GM10266 (cell line): ENCODE data around the gene SAMD9L.

ENCODE experiments used
- DNase-seq: peaks from one replicate; pipeline ENCODE4 v3.0.0; 2012; ENCODE audit errors: extremely low spot score
- TF ChIP-seq, protein P1 (sequence below): IDR thresholded peaks from 2 replicates; pipeline ENCODE4 v1.5.1; 2012; ENCODE audit warnings: mild to moderate bottlenecking, low read depth; ENCODE audit not compliant: control insufficient read depth, insufficient read depth; ENCODE audit errors: missing control alignments

SAMD9L gene

GRCh38 chr7:93148144-93148543 lies at the start of gene SAMD9L:
SAMD9L (minus strand) TSS chr7:93148385; CDS start chr7:93135971, 12,414 bp downstream.
- TF ChIP-seq, protein P1, sequence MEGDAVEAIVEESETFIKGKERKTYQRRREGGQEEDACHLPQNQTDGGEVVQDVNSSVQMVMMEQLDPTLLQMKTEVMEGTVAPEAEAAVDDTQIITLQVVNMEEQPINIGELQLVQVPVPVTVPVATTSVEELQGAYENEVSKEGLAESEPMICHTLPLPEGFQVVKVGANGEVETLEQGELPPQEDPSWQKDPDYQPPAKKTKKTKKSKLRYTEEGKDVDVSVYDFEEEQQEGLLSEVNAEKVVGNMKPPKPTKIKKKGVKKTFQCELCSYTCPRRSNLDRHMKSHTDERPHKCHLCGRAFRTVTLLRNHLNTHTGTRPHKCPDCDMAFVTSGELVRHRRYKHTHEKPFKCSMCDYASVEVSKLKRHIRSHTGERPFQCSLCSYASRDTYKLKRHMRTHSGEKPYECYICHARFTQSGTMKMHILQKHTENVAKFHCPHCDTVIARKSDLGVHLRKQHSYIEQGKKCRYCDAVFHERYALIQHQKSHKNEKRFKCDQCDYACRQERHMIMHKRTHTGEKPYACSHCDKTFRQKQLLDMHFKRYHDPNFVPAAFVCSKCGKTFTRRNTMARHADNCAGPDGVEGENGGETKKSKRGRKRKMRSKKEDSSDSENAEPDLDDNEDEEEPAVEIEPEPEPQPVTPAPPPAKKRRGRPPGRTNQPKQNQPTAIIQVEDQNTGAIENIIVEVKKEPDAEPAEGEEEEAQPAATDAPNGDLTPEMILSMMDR, result no peak
- peak; percentile 30 for DNase-seq

GRCh38 chr7:93196336-93196735 lies 48.2 kb upstream of the SAMD9L start:
- TF ChIP-seq, protein P1, result no peak
- DNase-seq, result no peak

DNA sequence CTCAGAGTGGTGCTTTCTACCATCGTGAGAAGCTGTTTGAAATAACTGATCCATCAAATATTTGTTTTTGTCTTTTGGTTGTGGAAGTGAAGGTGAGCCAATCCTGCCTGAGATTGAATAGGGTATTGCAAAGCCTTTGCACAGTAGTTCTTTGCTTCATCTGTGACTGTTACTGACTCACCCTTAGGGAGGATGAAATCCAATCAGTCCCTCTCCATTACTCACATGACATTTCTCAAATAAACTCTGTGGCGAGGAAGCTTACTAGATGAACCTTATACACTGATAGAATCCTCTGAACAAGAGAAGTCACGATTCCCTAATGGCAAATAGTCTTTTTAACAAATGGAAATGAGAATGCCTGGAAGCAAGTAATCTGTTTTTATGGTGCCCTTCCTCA lies 46.2 kb upstream of the SAMD9L start:
- no peak for DNase-seq

DNA sequence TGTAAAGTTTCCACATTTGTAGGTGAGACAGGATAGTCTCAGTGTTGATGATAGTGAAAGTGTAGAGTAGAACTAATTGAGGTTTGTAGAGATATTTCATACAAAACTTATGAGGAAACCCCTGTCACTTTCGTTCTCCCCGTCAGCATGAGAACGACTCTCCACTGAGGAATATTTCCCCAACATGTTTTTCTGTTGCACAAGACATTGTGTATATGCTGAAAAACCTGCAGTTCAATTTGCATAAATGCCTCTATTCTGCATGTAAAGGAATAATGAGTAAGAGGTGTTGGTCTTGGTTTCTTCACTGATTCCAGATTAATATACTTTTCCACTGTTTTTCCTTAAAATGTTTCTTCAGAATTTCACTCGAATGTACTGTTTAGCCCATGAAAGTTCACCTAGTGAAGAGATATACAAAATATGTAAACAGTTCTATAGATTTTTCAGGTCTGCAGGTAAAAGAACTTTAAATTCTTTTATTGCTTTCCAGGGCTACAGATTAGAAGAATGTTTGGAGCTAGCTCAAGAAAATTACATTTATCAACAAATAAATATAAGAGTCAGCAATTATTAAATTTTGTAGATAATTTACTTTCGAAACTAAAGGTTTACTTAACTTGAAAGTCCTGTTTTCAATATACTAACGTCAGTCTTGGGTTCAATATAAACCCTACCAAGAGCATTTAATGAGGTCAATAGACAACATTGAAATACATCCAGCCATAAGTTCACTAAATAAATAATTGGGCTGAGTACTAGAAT lies 40.9 kb upstream of the SAMD9L start:
- no peak for DNase-seq

More for the DNA sequence above, 46.2 kb upstream of the SAMD9L start:
- TF ChIP-seq, protein P1, result no peak

DNA sequence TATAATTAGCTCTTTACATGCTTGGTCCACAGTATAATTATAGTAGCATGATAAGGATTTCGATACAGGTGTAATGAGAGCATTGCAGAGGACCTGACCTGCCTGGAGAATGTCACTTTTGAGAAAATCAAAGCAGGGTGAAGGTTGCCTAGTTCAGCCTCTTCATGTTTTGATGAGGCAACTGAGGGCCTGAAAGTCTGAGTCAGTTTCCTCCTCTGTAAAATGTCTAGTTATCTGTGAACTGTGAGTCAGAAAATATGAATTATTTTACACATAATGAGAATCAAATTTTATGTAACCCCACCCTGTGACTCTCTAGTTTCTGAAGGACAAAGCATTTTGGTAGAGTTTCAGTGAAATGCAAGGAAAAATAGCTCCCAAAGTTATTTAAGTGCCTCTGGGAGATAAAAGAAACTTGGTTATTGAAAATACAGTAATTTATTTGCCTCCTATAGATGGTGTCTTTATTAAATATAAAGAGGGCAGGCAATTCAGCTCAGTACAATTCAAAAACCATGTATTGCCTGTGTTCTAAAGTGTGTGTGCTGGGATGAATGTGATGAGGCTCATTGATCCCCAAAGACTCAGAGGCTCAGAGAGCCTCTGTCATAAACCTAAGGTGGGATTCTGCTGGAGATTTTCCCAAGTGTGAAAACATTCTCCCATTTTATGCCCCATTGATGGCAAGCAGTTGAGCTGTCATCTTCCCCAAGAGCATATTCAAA lies 37.3 kb upstream of the SAMD9L start:
- TF ChIP-seq, protein P1, result no peak
- no peak for DNase-seq

More for the DNA sequence above, 40.9 kb upstream of the SAMD9L start:
- TF ChIP-seq, protein P1, result no peak

DNA sequence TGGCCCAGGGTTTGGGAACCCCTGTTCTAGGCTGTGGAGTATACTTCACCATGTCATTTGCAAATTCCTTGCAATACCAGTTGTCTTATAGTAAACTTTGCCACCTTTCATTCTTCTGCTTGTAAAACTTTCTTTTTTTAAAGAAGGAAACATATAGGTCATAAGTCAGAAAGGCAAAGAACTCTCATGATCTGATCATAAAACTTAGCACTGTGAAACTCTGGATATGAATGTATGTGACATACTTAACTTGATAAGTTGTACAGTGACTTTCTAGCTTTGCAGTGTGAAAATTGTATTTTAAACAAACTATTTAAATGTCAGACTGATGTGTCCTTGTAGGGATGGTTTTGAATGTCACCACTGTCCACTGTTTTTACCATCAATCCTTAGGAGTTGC lies 31.0 kb upstream of the SAMD9L start:
- no peak for DNase-seq
- TF ChIP-seq, protein P1, result no peak

DNA sequence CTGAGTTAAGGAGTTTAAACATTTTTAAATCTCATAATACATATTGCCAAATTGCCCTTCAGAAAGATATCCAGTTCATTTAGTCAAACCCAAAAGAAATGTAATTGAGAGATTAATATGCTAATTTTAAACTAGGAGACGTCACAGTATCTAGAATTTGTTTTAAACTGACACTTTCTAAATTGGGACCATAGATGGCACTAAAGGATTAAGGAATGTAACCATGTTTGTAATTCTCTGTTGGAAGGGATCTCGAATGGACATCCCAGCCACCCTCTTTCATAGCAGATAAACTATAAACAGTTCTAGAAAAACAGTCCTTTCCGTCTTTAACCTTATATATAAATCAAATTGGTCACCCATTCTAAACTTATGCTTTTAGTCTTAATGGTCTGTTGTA lies 30.0 kb upstream of the SAMD9L start:
- DNase-seq, result no peak
- TF ChIP-seq, protein P1, result no peak
